ENCODE data around the gene A2M. TPM values are rescaled to one million over a fixed set of nuclear protein-coding genes. Genes with fewer than 3 reads are reported as not detected.

A2M gene
- total and polyA plus RNA-seq, 2 experiments from 2014 or later = 463 to 567 TPM

GRCh38 chr12:9134981-9135628, 19.4 kb upstream of the A2M start:
- Histone ChIP-seq H2AFZ (no peak overlapping the region), H3K27me3 (no peaks in the 10 kb centered on the region), H3K9me2 (replicated peaks; ENCODE audit: insufficient read depth) (no peaks in the 10 kb centered on the region), H3K9me3 (ENCODE audit: low read depth) (no peaks in the 10 kb centered on the region), H3K79me2 (no peaks in the 10 kb centered on the region), H4K20me1 (ENCODE audit: insufficient read depth, poor library complexity, severe bottlenecking) (no peaks in the 10 kb centered on the region), H3K27ac (peak overlapping the region; percentile 58), H3K4me1 (ENCODE audit: insufficient read depth) (peaks cover 37% of the 10 kb centered on the region), H3K36me3 (replicated peaks; ENCODE audit: insufficient read depth, low read depth) (no peaks in the 10 kb centered on the region), H3K4me2 (peak overlapping the region; percentile 56), H3K4me3 (no peak overlapping the region)
- DNase-seq (ENCODE audit: low spot score) = no peak
- WGBS (ENCODE audit: low lambda C conversion rate, missing lambda C conversion rate) = 81% methylated on average over 16 of the region's 16 CpGs
- TF ChIP-seq CTCF (IDR thresholded peaks at IDR 0.05; ENCODE audit: poor library complexity) (peak; percentile 28), EZH2 (IDR thresholded peaks at IDR 0.05; ENCODE audit: borderline replicate concordance) (no peak), EZH2phosphoT487 (IDR thresholded peaks at IDR 0.05; ENCODE audit: low read depth, severe bottlenecking, unreplicated experiment) (no peak)

GRCh38 chr12:9133216-9133916, 17.6 kb upstream of the A2M start:
- H2AFZ ChIP-seq = no peak overlapping the region
- H3K27ac ChIP-seq = peak overlapping the region; percentile 58
- peak overlapping the region; percentile 3 for H3K4me2 ChIP-seq
- DNase-seq (ENCODE audit: low spot score) = no peak
- TF ChIP-seq EZH2phosphoT487 (IDR thresholded peaks at IDR 0.05; ENCODE audit: low read depth, severe bottlenecking, unreplicated experiment) = no peak
- TF ChIP-seq EZH2 (IDR thresholded peaks at IDR 0.05; ENCODE audit: borderline replicate concordance) = no peak
- TF ChIP-seq CTCF (IDR thresholded peaks at IDR 0.05; ENCODE audit: poor library complexity) = no peak
- H3K27me3 ChIP-seq = no peaks in the 10 kb centered on the region
- H3K36me3 ChIP-seq (replicated peaks; ENCODE audit: insufficient read depth, low read depth) = no peaks in the 10 kb centered on the region
- H3K9me3 ChIP-seq (ENCODE audit: low read depth) = no peaks in the 10 kb centered on the region
- H3K4me3 ChIP-seq = no peak overlapping the region
- no peaks in the 10 kb centered on the region for H4K20me1 ChIP-seq (ENCODE audit: insufficient read depth, poor library complexity, severe bottlenecking)
- 45% methylated on average over 1 of the region's 1 CpG for WGBS (ENCODE audit: low lambda C conversion rate, missing lambda C conversion rate)
- no peaks in the 10 kb centered on the region for H3K9me2 ChIP-seq (replicated peaks; ENCODE audit: insufficient read depth)
- H3K79me2 ChIP-seq = no peaks in the 10 kb centered on the region
- peaks cover 37% of the 10 kb centered on the region for H3K4me1 ChIP-seq (ENCODE audit: insufficient read depth)

- H3K4me2 ChIP-seq = peak overlapping the region; percentile 35
- no peak overlapping the region for H2AFZ ChIP-seq
- H3K9me2 ChIP-seq (replicated peaks; ENCODE audit: insufficient read depth) = no peaks in the 10 kb centered on the region
- no peaks in the 10 kb centered on the region for H3K36me3 ChIP-seq (replicated peaks; ENCODE audit: insufficient read depth, low read depth)
- WGBS (ENCODE audit: low lambda C conversion rate, missing lambda C conversion rate) = 19% methylated on average over 1 of the region's 1 CpG
- H3K27me3 ChIP-seq = no peaks in the 10 kb centered on the region
- no peaks in the 10 kb centered on the region for H4K20me1 ChIP-seq (ENCODE audit: insufficient read depth, poor library complexity, severe bottlenecking)
- H3K9me3 ChIP-seq (ENCODE audit: low read depth) = no peaks in the 10 kb centered on the region
- no peaks in the 10 kb centered on the region for H3K79me2 ChIP-seq
- peak overlapping the region; percentile 68 for H3K27ac ChIP-seq
- peak; percentile 52 for DNase-seq (ENCODE audit: low spot score)
- no peak overlapping the region for H3K4me3 ChIP-seq
- TF ChIP-seq EZH2phosphoT487 (IDR thresholded peaks at IDR 0.05; ENCODE audit: low read depth, severe bottlenecking, unreplicated experiment) (no peak), EZH2 (IDR thresholded peaks at IDR 0.05; ENCODE audit: borderline replicate concordance) (no peak), CTCF (IDR thresholded peaks at IDR 0.05; ENCODE audit: poor library complexity) (no peak)
- H3K4me1 ChIP-seq (ENCODE audit: insufficient read depth) = peaks cover 37% of the 10 kb centered on the region
These were observed 16.4 kb upstream of the A2M start for GRCh38 chr12:9132008-9132535.
